ENCODE data around the gene CD300LG.

The CD300LG gene

DNA sequence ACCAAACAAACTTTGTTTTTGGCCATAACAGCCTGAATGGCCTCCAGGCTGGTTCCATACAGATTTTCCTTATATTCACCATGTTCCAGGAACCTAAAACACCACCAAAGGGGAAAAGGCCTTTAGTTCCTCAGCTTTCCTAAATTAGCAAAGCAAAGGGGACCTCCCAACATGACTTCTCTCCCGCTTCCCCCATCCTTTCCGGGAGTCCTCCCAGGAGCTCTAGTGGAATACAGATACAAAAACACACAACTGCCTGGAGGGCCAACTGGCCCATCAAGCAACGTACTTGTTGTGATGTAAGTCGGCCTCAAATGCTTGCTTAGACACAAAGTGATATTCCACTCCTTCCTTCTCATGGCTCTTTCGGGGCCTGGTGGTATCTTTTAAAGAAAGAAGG lies 36.2 kb upstream of the CD300LG start (continued):
- TF ChIP-seq PATZ1 (CRISPR knock-in tag; IDR thresholded peaks at IDR 0.05; ENCODE audit: borderline replicate concordance) (no peak), TOX (CRISPR knock-in tag; IDR thresholded peaks at IDR 0.05; ENCODE audit: borderline replicate concordance) (no peak), ZC3H10 (CRISPR knock-in tag; IDR thresholded peaks at IDR 0.05) (no peak), OSR1 (CRISPR knock-in tag; IDR thresholded peaks at IDR 0.05) (no peak), RARB (CRISPR knock-in tag; IDR thresholded peaks at IDR 0.05) (no peak), TCF4 (CRISPR knock-in tag; IDR thresholded peaks at IDR 0.05; ENCODE audit: borderline replicate concordance) (no peak)
- TF ChIP-seq, protein P1, sequence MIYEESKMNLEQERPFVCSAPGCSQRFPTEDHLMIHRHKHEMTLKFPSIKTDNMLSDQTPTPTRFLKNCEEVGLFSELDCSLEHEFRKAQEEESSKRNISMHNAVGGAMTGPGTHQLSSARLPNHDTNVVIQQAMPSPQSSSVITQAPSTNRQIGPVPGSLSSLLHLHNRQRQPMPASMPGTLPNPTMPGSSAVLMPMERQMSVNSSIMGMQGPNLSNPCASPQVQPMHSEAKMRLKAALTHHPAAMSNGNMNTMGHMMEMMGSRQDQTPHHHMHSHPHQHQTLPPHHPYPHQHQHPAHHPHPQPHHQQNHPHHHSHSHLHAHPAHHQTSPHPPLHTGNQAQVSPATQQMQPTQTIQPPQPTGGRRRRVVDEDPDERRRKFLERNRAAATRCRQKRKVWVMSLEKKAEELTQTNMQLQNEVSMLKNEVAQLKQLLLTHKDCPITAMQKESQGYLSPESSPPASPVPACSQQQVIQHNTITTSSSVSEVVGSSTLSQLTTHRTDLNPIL (CRISPR knock-in tag; IDR thresholded peaks at IDR 0.05; ENCODE audit: low read depth) = no peak

DNA sequence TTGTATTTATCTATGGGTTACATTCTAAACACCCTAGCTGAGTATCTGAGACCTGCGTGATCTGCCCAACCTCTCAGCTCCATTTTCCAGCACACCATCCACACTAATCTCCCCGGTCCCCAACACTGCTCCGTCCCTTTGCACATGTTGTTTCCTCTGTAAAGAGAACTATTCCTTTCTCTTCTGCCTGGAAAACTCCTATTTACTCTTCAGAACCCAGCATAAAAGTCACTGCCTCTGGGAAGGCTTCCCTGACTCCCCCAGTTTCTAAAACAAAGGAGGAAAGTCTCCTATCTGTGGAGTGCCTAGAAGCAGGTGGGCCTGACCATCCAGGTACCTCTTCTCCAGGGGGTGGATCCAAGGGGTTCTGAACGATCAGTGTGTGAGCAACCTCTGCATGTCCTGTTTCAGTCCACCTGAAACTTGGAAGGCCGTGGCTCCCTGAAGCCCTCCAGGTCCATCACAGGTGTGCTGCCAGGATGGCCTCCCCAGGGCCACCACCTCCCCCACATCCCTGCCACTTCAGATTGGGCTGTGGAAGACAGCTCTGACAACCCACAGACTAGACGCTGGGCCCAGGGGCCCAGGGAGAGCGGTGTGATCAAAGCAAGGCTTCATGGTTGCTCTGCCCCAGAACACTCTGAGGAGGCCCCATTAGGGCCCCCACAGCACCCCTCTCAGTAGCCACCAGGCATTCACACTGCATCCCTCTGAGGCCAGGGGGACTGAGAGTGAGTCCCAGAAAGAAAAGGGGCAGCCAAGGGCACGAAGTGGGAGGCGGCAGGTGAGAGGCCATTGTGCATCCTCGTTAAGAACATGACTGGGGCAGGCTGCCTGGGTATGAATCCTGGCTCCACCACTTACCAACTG lies 34.3 kb upstream of the CD300LG start:
- TF ChIP-seq TCF4 (CRISPR knock-in tag; IDR thresholded peaks at IDR 0.05; ENCODE audit: borderline replicate concordance) (no peak), ESRRG (CRISPR knock-in tag; IDR thresholded peaks at IDR 0.05) (no peak), CSDC2 (CRISPR knock-in tag; IDR thresholded peaks at IDR 0.05) (no peak), TOX (CRISPR knock-in tag; IDR thresholded peaks at IDR 0.05; ENCODE audit: borderline replicate concordance) (no peak), ZC3H10 (CRISPR knock-in tag; IDR thresholded peaks at IDR 0.05) (no peak), ZFP3 (CRISPR knock-in tag; IDR thresholded peaks at IDR 0.05) (peak; percentile 92)

GRCh38 chr17:43813386-43813785 lies 33.6 kb upstream of the CD300LG start:
- no peak for ATAC-seq

More for the DNA sequence above, 34.3 kb upstream of the CD300LG start:
- ATAC-seq = no peak

GRCh38 chr17:43814026-43814425 lies 33.0 kb upstream of the CD300LG start:
- no peak for ATAC-seq
- no peak for TF ChIP-seq PPARA (CRISPR knock-in tag; IDR thresholded peaks at IDR 0.05; ENCODE audit: borderline replicate concordance)
- TF ChIP-seq, protein P1 (CRISPR knock-in tag; IDR thresholded peaks at IDR 0.05; ENCODE audit: low read depth) = no peak
- TF ChIP-seq ZFP30 (CRISPR knock-in tag; IDR thresholded peaks at IDR 0.05) = no peak
- TF ChIP-seq ZNF8 (CRISPR knock-in tag; IDR thresholded peaks at IDR 0.05) = no peak
- no peak for TF ChIP-seq CSRNP3 (CRISPR knock-in tag; IDR thresholded peaks at IDR 0.05)
- TF ChIP-seq ISL1 (CRISPR knock-in tag; IDR thresholded peaks at IDR 0.05) = no peak
- no peak for TF ChIP-seq GLIS3 (CRISPR knock-in tag; IDR thresholded peaks at IDR 0.05)

More at GRCh38 chr17:43813386-43813785, 33.6 kb upstream of the CD300LG start:
- TF ChIP-seq PATZ1 (CRISPR knock-in tag; IDR thresholded peaks at IDR 0.05; ENCODE audit: borderline replicate concordance) (no peak), ZFP30 (CRISPR knock-in tag; IDR thresholded peaks at IDR 0.05) (no peak), TCF4 (CRISPR knock-in tag; IDR thresholded peaks at IDR 0.05; ENCODE audit: borderline replicate concordance) (no peak), ZFP3 (CRISPR knock-in tag; IDR thresholded peaks at IDR 0.05) (no peak), CSRNP3 (CRISPR knock-in tag; IDR thresholded peaks at IDR 0.05) (no peak), SNAI2 (CRISPR knock-in tag; IDR thresholded peaks at IDR 0.05) (no peak), CSDC2 (CRISPR knock-in tag; IDR thresholded peaks at IDR 0.05) (no peak), GLIS3 (CRISPR knock-in tag; IDR thresholded peaks at IDR 0.05) (no peak), ZNF70 (CRISPR knock-in tag; IDR thresholded peaks at IDR 0.05) (no peak), PPARA (CRISPR knock-in tag; IDR thresholded peaks at IDR 0.05; ENCODE audit: borderline replicate concordance) (no peak), ESRRG (CRISPR knock-in tag; IDR thresholded peaks at IDR 0.05) (no peak)

Measured in SK-N-SH treated with all-trans-retinoic acid at 6 μM for 48 hours (cell line).